ENCODE results near the gene RASD1. TPM values are rescaled to one million over a fixed set of nuclear protein-coding genes. Genes with fewer than 3 reads are reported as not detected.

Gene RASD1, protein sequence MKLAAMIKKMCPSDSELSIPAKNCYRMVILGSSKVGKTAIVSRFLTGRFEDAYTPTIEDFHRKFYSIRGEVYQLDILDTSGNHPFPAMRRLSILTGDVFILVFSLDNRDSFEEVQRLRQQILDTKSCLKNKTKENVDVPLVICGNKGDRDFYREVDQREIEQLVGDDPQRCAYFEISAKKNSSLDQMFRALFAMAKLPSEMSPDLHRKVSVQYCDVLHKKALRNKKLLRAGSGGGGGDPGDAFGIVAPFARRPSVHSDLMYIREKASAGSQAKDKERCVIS
- 0.55 and 0.91 TPM in 2 replicates for polyA plus RNA-seq (2011; rRNA removed)
- polyA minus RNA-seq (2011; rRNA and poly(A)+ RNA removed), result 0.65 and 0.69 TPM in 2 replicates

DNA sequence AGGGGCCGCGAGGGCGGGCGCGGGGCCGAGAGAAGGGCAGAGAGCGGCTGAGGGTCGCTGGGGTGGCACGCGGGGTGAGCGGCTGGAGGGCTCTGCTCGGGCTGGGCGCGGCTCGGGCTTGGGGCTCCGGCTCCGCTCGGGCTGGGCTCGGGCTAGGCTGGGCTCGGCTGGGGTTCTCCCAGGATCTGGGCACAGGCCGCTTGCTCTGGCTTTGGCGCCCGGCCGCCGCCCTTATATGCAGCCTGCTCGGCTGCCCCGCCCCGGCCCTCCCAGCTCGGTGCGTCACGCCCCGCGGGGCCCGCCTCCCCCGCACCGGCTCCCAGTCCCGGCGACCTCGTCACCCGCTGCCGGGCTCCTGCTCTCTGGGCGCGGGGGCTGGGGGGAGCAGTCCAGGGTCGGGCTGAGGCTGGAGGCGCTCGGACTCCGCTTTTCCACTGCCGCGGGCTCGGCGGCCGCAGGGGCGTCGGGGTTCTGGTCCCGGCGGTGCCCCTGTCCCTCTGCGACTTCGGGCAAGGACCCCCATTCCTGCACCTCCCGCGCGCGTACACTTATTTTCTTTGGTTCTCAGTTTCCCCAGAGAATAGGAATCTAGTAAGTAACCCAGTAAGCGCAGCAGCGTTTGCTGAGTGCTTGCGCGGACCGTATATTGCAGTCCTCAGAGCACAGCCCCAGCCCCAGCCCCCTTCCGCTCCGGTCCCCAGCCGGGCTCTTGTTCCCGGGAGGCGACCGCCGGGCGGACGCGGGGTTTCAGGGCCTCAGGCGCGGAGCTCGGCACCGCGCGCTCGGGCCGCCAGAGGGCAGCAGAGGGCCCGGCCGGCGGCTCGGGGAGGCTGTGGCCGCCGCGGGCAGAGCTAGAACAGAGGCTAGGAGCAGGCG is at the start of gene RASD1:
Gene RASD1 (minus strand): TSS at position 207 of the 876 bp plus-strand sequence. CDS start 214 bp downstream, outside the sequence.
- H3K9me3 ChIP-seq (ENCODE audit: control insufficient read depth, insufficient read depth, low read length), result peaks cover 7% of the 10 kb centered on the region
- CTCF ChIA-PET, result interaction anchor here (0.6 to 2.7 kb wide), 50 partner anchors 9 to 537 kb away, joined by 3 to 49 read pairs (median 4); partner anchors contain the start of gene PEMT
- H3K27me3 ChIP-seq (ENCODE audit: control insufficient read depth, insufficient read depth, low read length), result peaks cover 2% of the 10 kb centered on the region
- TF ChIP-seq, protein P1, sequence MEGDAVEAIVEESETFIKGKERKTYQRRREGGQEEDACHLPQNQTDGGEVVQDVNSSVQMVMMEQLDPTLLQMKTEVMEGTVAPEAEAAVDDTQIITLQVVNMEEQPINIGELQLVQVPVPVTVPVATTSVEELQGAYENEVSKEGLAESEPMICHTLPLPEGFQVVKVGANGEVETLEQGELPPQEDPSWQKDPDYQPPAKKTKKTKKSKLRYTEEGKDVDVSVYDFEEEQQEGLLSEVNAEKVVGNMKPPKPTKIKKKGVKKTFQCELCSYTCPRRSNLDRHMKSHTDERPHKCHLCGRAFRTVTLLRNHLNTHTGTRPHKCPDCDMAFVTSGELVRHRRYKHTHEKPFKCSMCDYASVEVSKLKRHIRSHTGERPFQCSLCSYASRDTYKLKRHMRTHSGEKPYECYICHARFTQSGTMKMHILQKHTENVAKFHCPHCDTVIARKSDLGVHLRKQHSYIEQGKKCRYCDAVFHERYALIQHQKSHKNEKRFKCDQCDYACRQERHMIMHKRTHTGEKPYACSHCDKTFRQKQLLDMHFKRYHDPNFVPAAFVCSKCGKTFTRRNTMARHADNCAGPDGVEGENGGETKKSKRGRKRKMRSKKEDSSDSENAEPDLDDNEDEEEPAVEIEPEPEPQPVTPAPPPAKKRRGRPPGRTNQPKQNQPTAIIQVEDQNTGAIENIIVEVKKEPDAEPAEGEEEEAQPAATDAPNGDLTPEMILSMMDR (IDR thresholded peaks at IDR 0.05; ENCODE audit: low read depth, low read length), result peak; percentile 56
- H3K27ac ChIP-seq (ENCODE audit: low read depth, low read length), result peak within 1 kb of the TSS; percentile 11
- H3K4me3 ChIP-seq (ENCODE audit: low read depth, low read length), result peak within 1 kb of the TSS; percentile 66
- DNase-seq (ENCODE audit: low read depth, low spot score), result peak; percentile 56
- POLR2A ChIA-PET, result interaction anchor here (0.6 to 2.7 kb wide), 49 partner anchors 8 to 1442 kb away, joined by 3 to 39 read pairs (median 4); partner anchors contain the start of gene PEMT

- Histone ChIP-seq H3K27ac (ENCODE audit: low read depth, low read length) (no peak overlapping the region), H3K9me3 (ENCODE audit: control insufficient read depth, insufficient read depth, low read length) (no peaks in the 10 kb centered on the region; the same call in 1 of the 2 replicates), H3K4me3 (ENCODE audit: low read depth, low read length) (no peak overlapping the region), H3K27me3 (ENCODE audit: control insufficient read depth, insufficient read depth, low read length) (no peaks in the 10 kb centered on the region)
- TF ChIP-seq, protein P1 (IDR thresholded peaks at IDR 0.05; ENCODE audit: low read depth, low read length), result no peak
- ChIA-PET POLR2A (no interaction called here), CTCF (interaction anchor here (0.9 kb wide), 1 partner anchor 66 kb away, joined by 3 read pairs; no protein-coding TSS in a partner anchor)
- no peak for DNase-seq (ENCODE audit: low read depth, low spot score)
These were observed 49.8 kb upstream of the RASD1 start for GRCh38 chr17:17545984-17546383.

- TF ChIP-seq, protein P1 (IDR thresholded peaks at IDR 0.05; ENCODE audit: low read depth, low read length), result no peak
- Histone ChIP-seq H3K4me3 (ENCODE audit: low read depth, low read length) (no peak overlapping the region), H3K27me3 (ENCODE audit: control insufficient read depth, insufficient read depth, low read length) (no peaks in the 10 kb centered on the region), H3K27ac (ENCODE audit: low read depth, low read length) (peak overlapping the region; percentile 11), H3K9me3 (ENCODE audit: control insufficient read depth, insufficient read depth, low read length) (no peaks in the 10 kb centered on the region; the same call in 1 of the 2 replicates)
- ChIA-PET CTCF (no interaction called here), POLR2A (interaction anchor here (1.0 kb wide), 1 partner anchor 49 kb away, joined by 3 read pairs; the partner anchor contains the start of gene RASD1)
- DNase-seq (ENCODE audit: low read depth, low spot score), result no peak
These were observed 49.0 kb upstream of the RASD1 start for GRCh38 chr17:17545031-17545820.

- Histone ChIP-seq H3K9me3 (ENCODE audit: control insufficient read depth, insufficient read depth, low read length) (no peaks in the 10 kb centered on the region; the same call in 1 of the 2 replicates), H3K27me3 (ENCODE audit: control insufficient read depth, insufficient read depth, low read length) (no peaks in the 10 kb centered on the region), H3K4me3 (ENCODE audit: low read depth, low read length) (no peak overlapping the region), H3K27ac (ENCODE audit: low read depth, low read length) (no peak overlapping the region)
- no peak for DNase-seq (ENCODE audit: low read depth, low spot score)
- ChIA-PET CTCF (no interaction called here), POLR2A (interaction anchor here (0.5 to 0.9 kb wide), 3 partner anchors 46 to 540 kb away, joined by 3 to 7 read pairs (median 6); no protein-coding TSS in a partner anchor)
- TF ChIP-seq, protein P1 (IDR thresholded peaks at IDR 0.05; ENCODE audit: low read depth, low read length), result no peak
These were observed 46.9 kb upstream of the RASD1 start for GRCh38 chr17:17542906-17543635.
